ENCODE measurements around the gene SLC12A7.

DNA sequence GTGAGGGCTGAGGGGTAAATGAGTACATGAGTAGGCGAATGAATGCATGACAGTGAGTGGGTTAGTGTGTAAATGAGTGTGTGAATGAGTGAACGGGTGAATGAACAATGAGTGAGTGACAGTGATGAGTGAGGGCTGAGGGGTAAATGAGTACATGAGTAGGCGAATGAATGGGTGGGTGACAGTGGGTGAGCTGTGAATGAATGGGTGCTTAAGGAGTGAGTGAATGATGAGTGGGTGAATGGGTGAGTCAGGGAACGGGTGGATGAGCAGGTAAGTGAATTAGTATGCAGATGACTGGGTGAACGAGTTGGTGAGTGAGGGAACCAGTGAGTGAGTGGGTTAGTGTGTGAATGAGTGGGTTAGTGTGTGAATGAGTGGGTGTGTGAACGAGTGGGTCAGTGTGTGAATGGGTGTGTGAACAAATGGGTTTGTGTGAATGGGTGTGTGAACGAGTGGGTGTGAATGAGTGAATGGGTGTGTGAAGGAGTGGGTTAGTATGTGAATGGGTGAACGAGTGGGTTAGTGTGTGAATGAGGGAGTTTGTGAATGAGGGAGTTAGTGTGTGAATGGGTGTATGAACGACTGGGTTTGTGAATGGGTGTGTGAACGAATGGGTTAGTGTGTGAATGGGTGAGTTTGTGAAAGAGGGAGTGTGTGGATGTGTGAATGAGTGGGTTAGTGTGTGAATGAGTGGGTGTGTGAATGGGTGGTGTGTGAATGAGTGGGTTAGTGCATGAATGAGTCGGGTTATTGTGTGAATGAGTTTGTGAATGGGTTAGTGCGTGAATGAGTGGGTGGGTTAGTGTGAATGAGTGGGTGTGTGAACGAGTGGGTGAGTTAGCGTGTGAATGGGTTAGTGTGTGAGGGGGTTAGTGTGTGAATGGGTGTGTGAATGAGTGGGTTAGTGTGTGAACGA lies 70.4 kb downstream of the SLC12A7 start:
- TF ChIP-seq, protein P1, sequence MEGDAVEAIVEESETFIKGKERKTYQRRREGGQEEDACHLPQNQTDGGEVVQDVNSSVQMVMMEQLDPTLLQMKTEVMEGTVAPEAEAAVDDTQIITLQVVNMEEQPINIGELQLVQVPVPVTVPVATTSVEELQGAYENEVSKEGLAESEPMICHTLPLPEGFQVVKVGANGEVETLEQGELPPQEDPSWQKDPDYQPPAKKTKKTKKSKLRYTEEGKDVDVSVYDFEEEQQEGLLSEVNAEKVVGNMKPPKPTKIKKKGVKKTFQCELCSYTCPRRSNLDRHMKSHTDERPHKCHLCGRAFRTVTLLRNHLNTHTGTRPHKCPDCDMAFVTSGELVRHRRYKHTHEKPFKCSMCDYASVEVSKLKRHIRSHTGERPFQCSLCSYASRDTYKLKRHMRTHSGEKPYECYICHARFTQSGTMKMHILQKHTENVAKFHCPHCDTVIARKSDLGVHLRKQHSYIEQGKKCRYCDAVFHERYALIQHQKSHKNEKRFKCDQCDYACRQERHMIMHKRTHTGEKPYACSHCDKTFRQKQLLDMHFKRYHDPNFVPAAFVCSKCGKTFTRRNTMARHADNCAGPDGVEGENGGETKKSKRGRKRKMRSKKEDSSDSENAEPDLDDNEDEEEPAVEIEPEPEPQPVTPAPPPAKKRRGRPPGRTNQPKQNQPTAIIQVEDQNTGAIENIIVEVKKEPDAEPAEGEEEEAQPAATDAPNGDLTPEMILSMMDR (IDR thresholded peaks at IDR 0.05): no peak
- TF ChIP-seq POLR2A (IDR thresholded peaks at IDR 0.05): no peak
- no peak for TF ChIP-seq EP300 (IDR thresholded peaks at IDR 0.05)

Data from ovary (tissue), 3 donors.